DOHH2 (cell line): Measurements from ENCODE around the gene ZNF324.

Experiments
- H3F3A ChIP-seq: fragments of 200-600 bp; sonication (generic), shearing (Covaris generic); 2 replicates; pipeline ENCODE4 v1.6.0; 2016; ENCODE audit warnings: antibody characterized with exemption, mild to moderate bottlenecking; ENCODE audit not compliant: control insufficient read depth, insufficient read depth
- H3K27ac ChIP-seq: fragments of 200-600 bp; sonication (generic); 2 replicates; pipeline ENCODE4 v1.5.1; 2014; ENCODE audit warnings: low read depth, mild to moderate bottlenecking, low read length, moderate library complexity
- H3K27me3 ChIP-seq: fragments of 200-600 bp; sonication (generic); 2 replicates; pipeline ENCODE4 v1.6.1; 2014; ENCODE audit warnings: mild to moderate bottlenecking, low read length, mixed read lengths; ENCODE audit not compliant: control insufficient read depth
- H3K36me3 ChIP-seq: fragments of 200-600 bp; sonication (generic); 2 replicates; pipeline ENCODE4 v1.6.1; 2014; ENCODE audit warnings: mild to moderate bottlenecking, low read length, moderate library complexity, mixed read lengths; ENCODE audit not compliant: control insufficient read depth
- H3K4me1 ChIP-seq: fragments of 200-600 bp; sonication (generic); 2 replicates; pipeline ENCODE4 v1.6.1; 2014; ENCODE audit warnings: mild to moderate bottlenecking, low read length, mixed read lengths; ENCODE audit not compliant: control insufficient read depth
- H3K4me2 ChIP-seq: fragments of 200-600 bp; sonication (generic); 2 replicates; pipeline ENCODE4 v1.6.0; 2014; ENCODE audit warnings: mild to moderate bottlenecking, low read length, moderate library complexity
- H3K4me3 ChIP-seq: fragments of 200-600 bp; sonication (generic); 2 replicates; pipeline ENCODE4 v1.5.1; 2014; ENCODE audit warnings: mild to moderate bottlenecking, low read length, mixed read lengths
- H3K79me2 ChIP-seq: fragments of 200-600 bp; sonication (generic); 2 replicates; pipeline ENCODE4 v1.6.1; 2014; ENCODE audit warnings: mild to moderate bottlenecking, low read length, mixed read lengths; ENCODE audit not compliant: control insufficient read depth
- H3K9me2 ChIP-seq: fragments of 200-600 bp; sonication (generic); replicated peaks from 2 replicates; pipeline ENCODE4 v1.6.1; 2014; ENCODE audit warnings: mild to moderate bottlenecking, low read length, mixed read lengths; ENCODE audit not compliant: control insufficient read depth
- H3K9me3 ChIP-seq: fragments of 200-600 bp; sonication (generic); 2 replicates; pipeline ENCODE4 v1.6.1; 2014; ENCODE audit warnings: antibody characterized with exemption, low read length, mixed read lengths; ENCODE audit not compliant: control insufficient read depth, insufficient read depth
- H4K20me1 ChIP-seq: fragments of 200-600 bp; sonication (generic); 2 replicates; pipeline ENCODE4 v1.6.0; 2014; ENCODE audit warnings: low read depth, mild to moderate bottlenecking, antibody characterized with exemption, low read length, moderate library complexity; ENCODE audit not compliant: control insufficient read depth, insufficient read depth
- EZH2phosphoT487 ChIP-seq: fragments of 200-600 bp; sonication (generic); IDR thresholded peaks from 2 replicates; pipeline ENCODE4 v1.6.1; 2017; ENCODE audit warnings: borderline replicate concordance, mild to moderate bottlenecking, antibody characterized with exemption, low read length, moderate library complexity, mixed read lengths
- TF ChIP-seq, protein P1 (sequence below): fragments of 200-600 bp; sonication (generic); IDR thresholded peaks from one replicate; pipeline ENCODE4 v1.5.1; 2014; ENCODE audit warnings: antibody characterized with exemption, mild to moderate bottlenecking, low read depth, low read length; ENCODE audit not compliant: poor library complexity, severe bottlenecking

Gene ZNF324

DNA sequence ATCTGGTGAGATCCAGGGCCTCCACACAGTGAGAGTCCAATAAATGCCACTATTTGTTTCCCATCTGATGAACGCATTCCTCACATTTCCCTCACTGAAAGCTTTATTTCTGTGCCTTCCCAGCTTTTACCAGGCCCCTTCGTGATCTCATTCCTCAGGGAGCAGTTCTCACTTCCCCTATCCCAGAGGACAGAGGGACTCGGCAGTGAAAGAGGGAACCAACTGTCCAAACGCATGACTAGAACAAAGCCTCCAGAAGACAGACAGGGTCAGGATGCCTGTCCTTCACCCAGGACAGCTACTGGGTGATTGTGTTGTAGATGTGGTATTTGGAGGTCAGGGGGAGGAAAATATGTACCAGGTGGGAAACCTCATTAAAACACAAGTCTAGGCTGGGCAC lies 54.8 kb downstream of the ZNF324 start:
- TF ChIP-seq, protein P1, sequence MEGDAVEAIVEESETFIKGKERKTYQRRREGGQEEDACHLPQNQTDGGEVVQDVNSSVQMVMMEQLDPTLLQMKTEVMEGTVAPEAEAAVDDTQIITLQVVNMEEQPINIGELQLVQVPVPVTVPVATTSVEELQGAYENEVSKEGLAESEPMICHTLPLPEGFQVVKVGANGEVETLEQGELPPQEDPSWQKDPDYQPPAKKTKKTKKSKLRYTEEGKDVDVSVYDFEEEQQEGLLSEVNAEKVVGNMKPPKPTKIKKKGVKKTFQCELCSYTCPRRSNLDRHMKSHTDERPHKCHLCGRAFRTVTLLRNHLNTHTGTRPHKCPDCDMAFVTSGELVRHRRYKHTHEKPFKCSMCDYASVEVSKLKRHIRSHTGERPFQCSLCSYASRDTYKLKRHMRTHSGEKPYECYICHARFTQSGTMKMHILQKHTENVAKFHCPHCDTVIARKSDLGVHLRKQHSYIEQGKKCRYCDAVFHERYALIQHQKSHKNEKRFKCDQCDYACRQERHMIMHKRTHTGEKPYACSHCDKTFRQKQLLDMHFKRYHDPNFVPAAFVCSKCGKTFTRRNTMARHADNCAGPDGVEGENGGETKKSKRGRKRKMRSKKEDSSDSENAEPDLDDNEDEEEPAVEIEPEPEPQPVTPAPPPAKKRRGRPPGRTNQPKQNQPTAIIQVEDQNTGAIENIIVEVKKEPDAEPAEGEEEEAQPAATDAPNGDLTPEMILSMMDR: no peak
- TF ChIP-seq EZH2phosphoT487: no peak
- no peak overlapping the region for H3K27ac ChIP-seq
- H3K4me2 ChIP-seq: no peak overlapping the region

DNA sequence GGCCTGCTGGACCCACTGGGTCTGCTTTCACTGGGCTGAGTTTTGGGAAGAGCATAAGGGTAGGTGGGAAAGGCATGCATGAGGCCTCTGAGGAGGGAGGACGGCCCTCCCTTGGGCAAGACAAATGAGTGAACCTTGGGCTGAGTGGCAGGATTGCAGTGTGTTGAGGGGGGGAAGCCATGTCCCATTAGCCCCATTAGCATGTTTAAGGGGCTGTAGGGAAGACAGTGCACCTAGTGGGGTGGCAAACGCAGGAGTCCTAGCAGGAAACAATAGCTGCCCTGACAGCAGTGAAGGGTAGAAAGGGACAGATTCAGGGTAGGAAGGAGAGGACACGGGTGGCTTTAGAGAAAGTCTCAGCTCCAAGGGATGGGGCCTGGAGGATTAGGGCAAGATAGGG lies 55.8 kb downstream of the ZNF324 start:
- peaks cover 7% of the 10 kb centered on the region; the same call in 1 of the 2 replicates for H3F3A ChIP-seq
- H3K9me2 ChIP-seq: no peaks in the 10 kb centered on the region
- no peak overlapping the region for H3K4me2 ChIP-seq
- H4K20me1 ChIP-seq: no peaks in the 10 kb centered on the region
- no peaks in the 10 kb centered on the region for H3K27me3 ChIP-seq
- H3K4me3 ChIP-seq: no peak overlapping the region
- no peaks in the 10 kb centered on the region for H3K36me3 ChIP-seq
- no peaks in the 10 kb centered on the region for H3K9me3 ChIP-seq
- H3K27ac ChIP-seq: no peak overlapping the region
- H3K4me1 ChIP-seq: peaks cover 15% of the 10 kb centered on the region
- TF ChIP-seq, protein P1: no peak
- H3K79me2 ChIP-seq: peaks cover 20% of the 10 kb centered on the region

More for the DNA sequence above, 54.8 kb downstream of the ZNF324 start:
- Histone ChIP-seq H3K27me3 (no peaks in the 10 kb centered on the region), H3K79me2 (peaks cover 30% of the 10 kb centered on the region), H4K20me1 (no peaks in the 10 kb centered on the region), H3K9me2 (no peaks in the 10 kb centered on the region), H3K9me3 (no peaks in the 10 kb centered on the region), H3K4me3 (no peak overlapping the region), H3F3A (peaks cover 7% of the 10 kb centered on the region; the same call in 1 of the 2 replicates), H3K36me3 (peaks cover 9% of the 10 kb centered on the region), H3K4me1 (peaks cover 15% of the 10 kb centered on the region)
